ENCODE data around the gene INPP5D.
"Not testable (repeated sequence)": the region's sequence is repeated elsewhere in the genome, so short reads cannot be mapped to it uniquely, and the experiment has no call there.

Gene INPP5D

DNA sequence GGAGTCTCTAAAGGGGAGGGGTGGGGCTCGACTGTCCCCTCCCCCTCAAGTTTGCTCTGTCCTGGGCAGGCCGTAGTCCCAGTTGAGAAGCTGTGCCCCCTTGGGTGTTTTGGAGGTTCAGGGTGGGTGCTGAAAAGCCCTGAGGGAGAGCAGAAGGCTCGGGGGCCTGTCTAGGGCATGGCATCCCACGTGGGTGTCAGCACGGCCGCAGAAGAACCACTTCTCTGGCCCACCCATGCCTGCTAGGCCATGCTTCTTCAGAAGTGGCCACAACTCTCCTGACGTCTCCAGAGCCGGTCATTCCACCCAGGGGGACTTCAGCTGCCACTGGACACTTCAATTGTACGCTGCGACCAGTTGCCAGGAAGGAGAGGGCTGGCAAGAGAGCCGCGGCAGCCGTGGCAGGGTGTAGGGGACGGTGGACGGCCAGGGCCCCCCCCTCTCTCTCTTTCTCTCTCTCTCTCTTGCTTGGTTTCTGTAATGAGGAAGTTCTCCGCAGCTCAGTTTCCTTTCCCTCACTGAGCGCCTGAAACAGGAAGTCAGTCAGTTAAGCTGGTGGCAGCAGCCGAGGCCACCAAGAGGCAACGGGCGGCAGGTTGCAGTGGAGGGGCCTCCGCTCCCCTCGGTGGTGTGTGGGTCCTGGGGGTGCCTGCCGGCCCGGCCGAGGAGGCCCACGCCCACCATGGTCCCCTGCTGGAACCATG, at the start of gene INPP5D:
TSS of gene INPP5D (plus strand) at position 546 of the 704 bp plus-strand sequence. CDS start at position 683, 137 bp downstream.
- peak; percentile 85 for DNase-seq (ENCODE audit: low spot score)

DNA sequence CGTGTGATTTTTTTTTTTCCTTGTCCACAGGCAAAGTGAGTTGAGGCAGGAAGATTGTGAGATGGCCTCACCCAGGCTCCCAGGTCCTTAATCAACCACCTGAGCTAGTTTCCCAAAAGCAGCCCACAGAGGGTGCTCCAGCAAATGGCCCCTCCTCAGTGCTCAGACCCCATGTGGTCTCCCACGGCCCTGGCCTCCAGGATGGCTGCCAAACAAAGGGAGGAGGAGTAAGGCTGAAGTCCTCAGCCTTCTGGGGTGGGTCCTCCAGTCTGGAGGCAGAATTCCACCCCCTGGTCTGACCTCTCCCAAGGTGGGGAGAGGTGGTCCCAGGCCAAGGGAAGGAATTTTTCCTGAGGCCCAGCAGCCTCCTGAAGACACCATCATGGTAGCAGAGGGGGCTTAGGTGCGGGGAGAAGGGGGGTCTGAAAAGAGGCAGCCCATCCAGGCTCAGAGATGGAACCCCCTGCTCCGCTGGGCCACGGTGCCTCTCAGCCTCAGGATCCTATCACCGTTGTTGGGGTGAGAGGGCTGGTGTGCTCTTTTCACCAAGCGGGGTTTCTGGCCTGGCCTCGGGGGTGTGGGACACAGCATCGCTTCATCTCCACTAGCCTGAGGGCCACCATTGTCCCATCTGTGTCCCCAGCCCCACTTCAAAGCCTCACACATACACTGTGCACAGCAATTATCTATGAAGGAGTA, 49.4 kb upstream of the INPP5D start:
- no peak for DNase-seq (ENCODE audit: low spot score)

DNA sequence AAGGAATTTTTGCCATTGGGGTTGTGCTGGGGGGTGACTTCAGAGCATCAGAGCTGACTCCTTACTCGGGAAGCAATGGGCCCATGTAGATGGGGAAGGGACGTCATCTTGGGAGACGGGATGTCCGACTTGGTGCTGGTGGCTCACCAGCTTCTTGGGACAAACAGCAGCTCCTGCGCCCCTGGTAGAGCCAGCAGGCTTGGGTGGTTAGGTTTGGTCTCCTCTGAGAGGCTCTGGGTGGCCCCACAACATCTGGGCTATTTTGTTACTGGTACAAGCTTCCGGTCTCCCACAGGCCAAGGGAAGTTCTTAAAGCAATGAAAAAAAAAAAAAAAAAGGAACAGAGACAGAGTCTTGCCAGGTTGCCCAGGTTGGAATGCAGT, 48.9 kb upstream of the INPP5D start:
- no peak for DNase-seq (ENCODE audit: low spot score)

DNA sequence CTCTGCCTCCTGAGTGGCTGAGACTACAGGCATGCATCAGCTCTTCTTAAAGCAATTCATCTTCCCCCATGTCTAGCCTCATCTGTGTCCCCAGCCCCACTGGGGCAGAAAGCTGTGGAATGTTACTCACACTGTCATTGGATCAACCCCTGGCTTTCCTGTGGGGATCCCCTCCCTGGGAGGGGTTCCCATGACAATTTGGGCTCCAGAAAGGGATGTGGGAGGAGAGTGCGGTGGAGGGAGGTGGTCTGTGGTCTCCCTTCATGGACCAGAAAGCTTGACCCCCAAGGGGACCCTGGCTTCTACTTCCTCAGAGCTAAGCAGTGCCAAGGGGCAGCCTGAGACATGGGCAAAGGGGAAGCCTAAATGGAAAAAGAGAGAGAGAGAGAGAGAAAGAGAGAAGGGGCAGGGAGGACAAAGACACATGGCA, 48.4 kb upstream of the INPP5D start:
- no peak for DNase-seq (ENCODE audit: low spot score)

DNA sequence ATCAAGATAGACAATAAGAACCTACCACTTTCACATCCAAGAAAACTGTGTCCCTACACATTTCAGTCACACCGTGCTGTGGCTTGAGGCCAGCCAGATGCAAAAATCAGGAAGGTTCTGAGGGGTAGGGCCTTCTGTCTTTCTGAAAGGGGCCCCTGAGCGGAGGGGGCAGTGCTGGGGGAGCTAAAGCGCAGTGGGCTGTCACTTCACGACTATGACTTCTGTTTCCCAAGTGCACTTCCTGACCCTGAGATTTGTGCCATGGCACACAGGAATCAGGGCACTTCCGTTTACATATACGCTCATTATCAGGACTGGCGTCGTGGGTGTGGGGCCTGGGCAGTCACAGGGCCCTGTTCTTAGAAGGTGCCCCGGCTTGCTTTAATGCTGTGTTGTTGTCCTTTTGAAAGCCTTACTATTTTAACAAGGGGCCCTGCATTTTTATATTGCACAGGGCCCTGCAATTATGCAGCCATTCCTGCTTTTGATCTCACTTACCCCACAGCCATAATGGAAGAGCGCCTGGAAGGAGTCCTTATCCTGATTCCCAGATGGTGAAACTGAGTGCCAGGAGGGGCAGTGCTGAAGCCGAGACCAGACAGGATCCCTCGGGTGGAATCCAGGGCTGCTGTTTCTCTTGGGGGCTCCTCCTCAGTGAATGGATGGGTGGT, 47.7 kb upstream of the INPP5D start:
- no peak for DNase-seq (ENCODE audit: low spot score)

DNA sequence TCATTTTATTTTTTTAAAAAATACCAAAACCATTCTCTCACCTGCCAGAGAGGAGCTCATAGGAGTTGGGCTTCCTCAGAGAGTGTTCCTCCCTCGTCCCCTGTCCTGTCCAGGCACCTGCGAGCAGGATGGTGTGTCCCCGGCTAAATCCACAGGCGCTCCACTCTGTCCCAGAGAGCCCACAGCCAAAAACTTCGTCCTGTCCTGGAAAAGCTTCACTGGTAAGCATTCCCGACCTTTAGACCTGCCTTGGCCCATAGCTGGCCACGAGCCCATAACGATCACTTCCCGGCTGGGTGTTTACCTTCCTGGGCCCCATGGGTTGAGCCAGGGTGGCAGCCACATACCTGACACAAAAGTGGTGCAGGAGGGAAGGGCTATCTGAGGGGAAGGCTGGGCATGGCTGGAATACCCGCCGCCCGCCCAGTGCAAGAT, 47.1 kb upstream of the INPP5D start, which contains the start of gene NGEF:
TSS of gene NGEF (minus strand) at position 230 of the 435 bp plus-strand sequence. CDS start 38,366 bp downstream, outside the sequence.
- DNase-seq (ENCODE audit: low spot score), result no peak

DNA sequence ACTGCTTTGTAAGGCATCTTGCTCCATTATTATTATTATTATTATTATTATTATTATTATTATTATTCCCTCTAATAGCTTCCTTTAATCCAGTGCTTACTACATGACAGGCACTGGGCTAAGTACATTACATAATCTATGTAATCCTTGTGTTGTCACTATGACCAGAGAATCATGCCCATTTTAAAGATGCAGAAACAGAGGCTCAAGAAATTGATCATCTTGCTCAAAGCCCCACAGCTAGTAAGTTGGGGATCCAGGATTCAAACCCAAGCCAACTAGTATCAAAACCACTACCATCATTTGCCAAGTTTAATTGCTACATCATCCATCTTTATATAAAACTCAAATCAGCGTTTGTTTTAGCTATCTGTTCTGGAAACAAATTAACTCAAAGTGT, 46.5 kb upstream of the INPP5D start:
- DNase-seq (ENCODE audit: low spot score), result no peak

DNA sequence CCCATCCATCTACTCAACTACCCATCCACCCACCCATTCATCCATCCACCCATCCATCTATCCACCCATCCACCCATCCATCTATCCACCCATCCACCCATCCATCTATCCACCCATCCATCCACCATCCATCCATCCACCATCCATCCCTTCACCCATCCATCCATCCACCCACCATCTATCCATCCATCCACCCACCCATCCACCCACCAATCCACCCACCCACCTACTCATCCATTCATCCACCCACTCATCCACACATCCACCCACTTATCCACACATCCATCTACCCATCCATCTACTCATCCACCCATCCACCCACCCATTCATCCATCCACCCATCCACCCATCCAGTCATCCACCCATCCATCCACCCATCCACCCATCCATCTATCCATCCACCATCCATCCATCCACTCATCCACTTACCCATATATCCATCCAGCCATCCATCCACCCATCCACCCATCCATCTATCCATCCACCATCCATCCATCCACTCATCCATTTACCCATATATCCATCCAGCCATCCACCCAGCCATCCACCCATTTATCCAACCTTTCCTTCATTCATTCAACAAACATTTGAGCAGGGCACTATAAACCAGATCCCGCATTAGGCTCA, 45.0 kb upstream of the INPP5D start:
- no peak for DNase-seq (ENCODE audit: low spot score)

DNA sequence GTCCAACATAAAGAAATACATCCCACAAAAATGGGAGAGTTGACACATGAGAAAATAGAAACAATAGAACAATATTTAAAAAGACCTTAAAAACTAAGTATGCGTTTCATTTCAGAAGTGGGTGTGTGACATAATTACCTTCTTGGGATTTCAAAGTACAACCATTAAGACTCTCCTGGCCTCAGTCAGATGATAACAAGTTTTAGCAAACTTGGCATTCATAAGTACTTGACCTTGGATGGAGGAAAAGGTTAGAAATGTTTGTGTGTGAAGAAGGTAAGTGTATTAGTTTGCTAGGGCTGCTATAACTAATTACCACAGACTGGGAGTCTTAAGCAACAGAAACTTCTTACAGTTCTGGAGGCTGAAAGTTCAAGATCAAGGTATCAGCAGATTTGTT, 42.2 kb upstream of the INPP5D start:
- no peak for DNase-seq (ENCODE audit: low spot score)

DNA sequence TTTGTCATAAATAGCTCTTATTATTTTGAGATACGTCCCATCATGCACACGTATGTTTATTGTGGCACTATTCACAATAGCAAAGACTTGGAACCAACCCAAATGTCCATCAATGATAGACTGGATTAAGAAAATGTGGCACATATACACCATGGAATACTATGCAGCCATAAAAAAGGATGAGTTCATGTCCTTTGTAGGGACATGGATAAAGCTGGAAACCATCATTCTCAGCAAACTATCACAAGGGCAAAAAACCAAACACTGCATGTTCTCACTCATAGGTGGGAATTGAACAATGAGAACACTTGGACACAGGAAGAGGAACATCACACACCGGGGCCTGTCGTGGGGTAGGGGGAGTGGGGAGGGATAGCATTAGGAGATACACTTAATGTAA, 40.5 kb upstream of the INPP5D start:
- DNase-seq (ENCODE audit: low spot score), result not testable (repeated sequence)

DNA sequence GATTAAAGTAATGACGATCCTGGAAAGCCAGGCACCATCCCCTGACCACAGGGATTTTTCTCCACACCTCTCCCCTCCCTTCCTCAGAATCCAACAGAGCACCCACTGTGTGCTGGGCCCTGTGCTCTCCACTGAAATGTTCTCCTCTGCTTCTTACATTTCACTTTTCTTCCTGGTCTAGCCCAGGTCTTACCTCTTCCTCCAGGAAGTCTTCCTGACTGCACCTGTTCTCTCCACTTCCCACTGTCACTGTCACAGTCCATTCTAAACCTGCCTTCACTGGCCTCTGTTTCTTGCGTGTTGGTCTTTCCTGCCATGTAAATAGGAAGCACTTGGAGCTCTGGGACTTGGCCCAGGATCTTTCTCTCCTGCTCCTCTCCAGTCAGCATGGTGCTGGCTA, 39.7 kb upstream of the INPP5D start:
- DNase-seq (ENCODE audit: low spot score), result no peak

DNA sequence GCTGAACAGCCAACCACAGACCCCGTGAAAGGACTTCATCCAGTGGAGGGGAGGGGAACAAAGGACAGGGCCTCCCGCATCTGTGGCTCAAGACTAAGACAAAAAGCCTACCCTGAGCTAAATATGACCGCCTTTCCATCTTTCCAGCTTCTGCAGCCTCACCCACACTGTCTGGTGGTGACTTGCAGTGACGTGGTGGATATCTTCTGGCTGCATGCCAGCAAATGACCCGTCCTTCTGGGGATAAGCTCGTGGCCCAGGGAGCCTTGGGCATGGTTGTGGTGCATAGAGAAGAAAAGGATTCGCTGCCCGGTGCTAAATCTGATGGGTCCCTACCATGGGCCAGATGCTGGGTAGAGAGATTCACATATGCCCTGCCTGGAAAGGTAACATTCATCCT, 38.4 kb upstream of the INPP5D start:
- DNase-seq (ENCODE audit: low spot score), result no peak

DNA sequence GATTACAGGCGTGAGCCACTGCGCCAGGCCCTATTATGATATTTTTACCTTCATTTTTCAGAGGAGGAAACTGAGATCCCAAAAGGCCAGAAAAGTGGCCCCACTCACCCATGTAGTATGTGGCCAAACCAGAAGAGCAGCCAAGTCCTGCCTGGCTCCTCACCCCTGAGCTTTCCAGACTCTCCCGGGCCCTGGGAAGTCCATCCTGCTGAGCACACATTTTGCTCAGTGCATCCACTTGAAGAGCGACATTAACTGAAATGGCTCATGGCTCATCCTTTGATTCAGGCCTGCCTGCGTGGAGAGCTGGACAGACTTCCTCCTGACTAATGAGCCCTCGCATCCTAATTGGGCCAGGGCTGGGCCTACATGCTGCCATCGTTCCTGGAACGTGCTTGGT, 37.6 kb upstream of the INPP5D start:
- DNase-seq (ENCODE audit: low spot score), result no peak

DNA sequence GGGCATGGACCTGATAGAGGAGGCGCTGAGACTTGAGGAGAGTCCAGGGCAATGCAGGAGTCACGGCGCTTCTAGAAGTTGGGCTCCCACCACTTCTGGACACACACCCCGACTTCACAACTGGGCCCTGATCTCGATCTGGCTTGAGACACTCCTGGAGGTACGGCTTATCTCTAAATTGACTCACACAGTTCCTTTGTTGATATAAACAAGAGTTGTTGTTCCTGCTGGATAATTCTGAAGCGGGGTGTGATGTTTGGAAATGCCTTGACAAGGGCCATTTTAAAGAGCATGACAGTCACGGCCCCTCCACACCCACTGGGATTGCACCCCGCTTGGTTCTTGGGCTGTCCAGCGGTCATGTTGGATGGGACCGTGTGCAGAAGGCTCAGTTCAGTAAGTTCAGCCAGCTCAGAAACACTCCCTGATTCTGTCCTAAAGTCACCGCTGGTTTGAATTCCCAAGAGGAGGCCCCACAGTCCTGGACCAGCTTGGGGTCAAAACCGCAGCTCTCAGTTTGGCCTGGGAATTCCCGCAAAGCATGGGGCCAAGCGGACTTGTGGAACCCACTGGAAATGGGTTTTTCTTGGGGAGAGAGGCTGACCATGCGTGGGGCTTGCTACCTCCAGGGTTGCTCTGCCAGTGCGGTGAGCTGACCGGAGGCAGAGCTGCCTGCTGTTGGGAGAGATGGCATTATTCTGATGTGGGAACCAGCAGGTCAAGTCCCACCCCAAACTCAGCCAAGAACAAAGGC, 37.0 kb upstream of the INPP5D start:
- DNase-seq (ENCODE audit: low spot score), result no peak

DNA sequence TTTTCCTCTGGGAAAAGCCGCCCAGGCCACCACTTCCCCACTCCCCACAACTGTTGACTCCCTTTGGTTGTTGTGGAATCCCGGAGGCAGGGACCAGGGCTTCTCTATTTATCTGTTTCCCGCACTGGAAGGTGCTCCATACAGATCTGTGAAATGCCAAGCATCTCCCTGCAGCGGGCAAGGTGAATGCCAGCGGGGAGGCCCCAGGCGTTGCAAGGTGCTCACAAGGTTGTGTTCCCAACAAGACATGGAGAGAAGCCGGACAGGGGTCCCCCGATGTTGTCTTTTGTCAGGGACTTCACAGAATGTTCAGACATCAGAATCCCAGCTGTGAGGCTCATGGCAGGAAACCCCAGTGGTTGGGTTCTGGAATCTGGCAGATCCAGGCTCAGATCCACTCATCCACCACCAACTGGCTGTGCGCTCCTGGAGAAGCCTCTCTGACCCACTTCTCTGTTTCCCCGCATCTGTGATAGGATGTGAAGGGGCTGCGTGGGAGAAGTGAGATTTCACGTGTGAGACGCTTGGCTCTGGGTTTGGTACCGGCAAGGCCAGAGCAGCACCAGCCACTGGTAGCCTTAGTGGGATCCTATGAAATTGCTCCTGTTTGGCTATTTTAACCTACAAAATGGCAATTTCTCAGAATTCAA, 36.3 kb upstream of the INPP5D start:
- no peak for DNase-seq (ENCODE audit: low spot score)

DNA sequence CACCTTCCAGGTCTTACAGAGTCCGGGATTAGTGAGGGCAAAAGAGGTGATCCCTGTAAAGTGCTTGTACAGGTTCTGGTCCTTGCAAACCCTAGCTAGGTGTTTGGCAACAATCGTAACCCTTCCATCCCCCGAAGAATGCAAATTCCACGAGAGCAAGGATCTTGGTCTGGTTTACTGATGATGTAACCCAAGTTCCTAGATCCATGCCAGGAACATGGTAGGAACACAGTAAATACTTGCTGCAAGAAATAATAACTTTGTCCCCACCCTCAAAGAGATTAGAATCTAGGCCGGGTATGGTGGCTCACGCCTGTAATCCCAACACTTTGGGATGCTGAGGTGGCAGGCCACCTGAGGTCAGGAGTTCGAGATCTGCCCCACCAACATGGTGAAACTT, 34.4 kb upstream of the INPP5D start:
- no peak for DNase-seq (ENCODE audit: low spot score)

DNA sequence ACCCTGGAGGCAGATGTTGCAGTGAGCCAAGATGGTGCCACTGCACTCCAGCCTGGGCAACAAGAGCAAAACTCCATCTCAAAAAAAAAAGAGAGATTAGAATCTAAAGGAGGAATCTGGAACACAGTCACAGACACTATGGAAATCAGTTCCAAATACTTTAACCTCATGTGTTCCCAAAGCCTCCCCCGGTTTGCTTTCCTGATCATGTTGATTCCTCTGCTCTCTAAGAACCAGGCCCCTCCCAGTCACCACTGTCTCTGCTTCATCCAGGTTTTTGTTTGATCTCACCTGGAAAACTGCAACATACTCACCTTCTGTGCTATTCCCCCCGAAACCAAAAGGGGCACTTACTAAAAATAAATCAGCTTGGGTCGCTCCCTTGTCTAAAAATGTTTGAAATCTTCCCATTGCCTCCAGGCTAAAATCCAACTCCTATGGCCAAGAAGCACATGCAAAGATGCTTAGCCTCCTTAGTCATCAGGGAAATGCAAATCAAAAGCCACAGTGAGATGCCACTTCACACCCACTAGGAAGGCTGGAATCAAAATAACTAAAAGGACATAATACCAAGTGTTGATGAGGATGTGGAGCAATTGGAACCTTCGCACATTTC, 33.8 kb upstream of the INPP5D start:
- DNase-seq (ENCODE audit: low spot score), result no peak

DNA sequence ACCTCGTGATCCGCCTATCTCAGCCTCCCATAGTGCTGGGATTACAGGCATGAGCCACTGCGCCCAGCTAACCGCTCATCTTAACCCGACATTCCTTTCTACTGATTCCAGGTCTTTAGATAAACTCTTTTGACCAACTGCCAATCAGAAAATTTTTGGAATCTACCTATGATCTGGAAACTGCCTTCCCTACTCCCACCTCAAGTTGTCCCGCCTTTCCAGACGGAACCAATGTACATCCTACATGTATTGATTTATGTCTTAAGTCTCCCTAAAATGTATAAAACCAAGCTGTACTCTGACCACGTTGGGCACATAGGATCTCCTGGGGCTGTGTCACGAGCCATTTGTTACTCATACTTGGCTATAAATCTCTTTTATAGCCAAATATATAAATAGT, 30.8 kb upstream of the INPP5D start:
- no peak for DNase-seq (ENCODE audit: low spot score)

DNA sequence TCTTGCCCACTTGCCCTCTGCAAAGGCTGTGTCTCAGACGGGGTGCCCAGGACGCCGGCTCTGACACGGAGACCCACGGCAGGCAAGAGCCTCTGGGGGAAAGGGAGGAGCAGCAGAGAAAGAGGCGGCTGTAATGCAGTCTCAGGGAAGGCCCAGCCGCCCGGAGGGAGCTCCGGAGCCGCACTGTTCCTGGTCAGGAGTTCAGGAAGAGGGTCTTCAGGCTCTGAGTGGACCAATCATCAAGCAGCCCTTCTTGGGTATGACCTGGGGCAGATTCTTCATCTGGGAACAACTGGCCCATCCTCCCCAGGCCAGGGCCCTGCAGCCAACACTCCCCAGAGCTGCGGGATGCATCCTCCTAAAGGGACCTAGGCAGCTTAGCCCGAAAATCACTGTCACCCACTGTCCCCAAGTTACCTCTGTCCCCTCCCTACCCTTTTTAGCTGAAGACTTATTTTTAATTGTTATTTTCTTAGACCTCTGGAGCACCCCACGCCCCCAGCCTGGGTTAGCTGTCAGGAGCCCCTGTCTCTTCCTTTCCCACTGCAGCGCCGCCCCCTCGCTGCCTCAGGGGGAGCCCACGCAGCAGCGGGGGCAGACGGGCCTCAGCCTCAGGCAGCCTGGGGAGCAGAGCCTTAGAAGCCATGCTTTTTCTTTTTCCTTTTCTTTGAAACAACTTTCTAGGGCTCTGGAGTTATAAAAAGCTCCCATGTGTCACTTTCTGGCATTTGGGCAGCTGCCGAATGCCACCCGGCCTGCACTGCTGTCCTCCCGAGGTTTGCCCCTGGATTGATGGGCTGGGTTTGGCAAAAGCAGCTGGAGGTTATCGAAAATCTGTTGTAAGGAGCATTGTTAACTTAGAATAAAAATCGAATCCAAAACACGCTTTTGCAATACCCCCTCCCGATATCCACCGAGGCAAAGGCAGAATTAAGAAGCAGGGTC, 28.3 kb upstream of the INPP5D start:
- DNase-seq (ENCODE audit: low spot score), result no peak

Data from CD4-positive, alpha-beta T cell treated with Interleukin-6 at 100 ng/mL for 8 hours (primary cell).